Common myeloid progenitor, CD34-positive (primary cell): ENCODE results near the gene NME3. TPM values are rescaled to one million over a fixed set of nuclear protein-coding genes. Genes with fewer than 3 reads are reported as not detected.

Source experiments
- CTCF ChIA-PET: fragments of 350-600 bp; sonication (Branson Sonifier 250); formaldehyde crosslinking; loops from one replicate; lab custom pipeline; 2021; ENCODE audit warnings: antibody characterized with exemption; lab: Charles Lee
- POLR2A ChIA-PET: fragments of 350-600 bp; sonication (Branson Sonifier 250); formaldehyde crosslinking; loops from one replicate; lab custom pipeline; 2021; ENCODE audit warnings: antibody characterized with exemption; lab: Charles Lee
- DNase-seq, 3 donors: peaks; one replicate each; pipeline versions ENCODE4 v3.0.0 to v3.0.0-alpha.2; 2013
- H3K27ac ChIP-seq, 2 experiments: 1 replicate in 1 of 2; 2 replicates in 1 of 2; pipeline ENCODE4 v1.7.0; 2013; ENCODE audit warnings: inconsistent platforms in 2 of 2, low read length in 2 of 2, mild to moderate bottlenecking in 2 of 2, low read depth in 1 of 2, moderate library complexity in 1 of 2; ENCODE audit not compliant: severe bottlenecking in 2 of 2, insufficient read depth in 1 of 2, poor library complexity in 1 of 2
- H3K27me3 ChIP-seq, 5 experiments: replicated peaks in 2 of 5; 1 replicate in 3 of 5; 2 replicates in 2 of 5; pipeline versions ENCODE4 v1.6.1 to v1.7.0; 2013; ENCODE audit warnings: low read length in 4 of 5, mild to moderate bottlenecking in 2 of 5, moderate library complexity in 2 of 5, inconsistent platforms in 1 of 5; ENCODE audit not compliant: insufficient read depth in 5 of 5, control insufficient read depth in 4 of 5
- H3K36me3 ChIP-seq, 4 experiments: 1 replicate in 2 of 4; 2 replicates in 2 of 4; pipeline versions ENCODE4 v1.6.1 to v1.7.0; 2013; ENCODE audit warnings: low read length in 3 of 4, control low read depth in 1 of 4, mild to moderate bottlenecking in 1 of 4; ENCODE audit not compliant: control insufficient read depth in 4 of 4, insufficient read depth in 4 of 4
- H3K4me1 ChIP-seq, 4 experiments: 1 replicate in 3 of 4; 2 replicates in 1 of 4; pipeline versions ENCODE4 v1.6.1 to v1.7.1; 2013; ENCODE audit warnings: low read length in 3 of 4, mild to moderate bottlenecking in 3 of 4, control low read depth in 1 of 4, inconsistent platforms in 1 of 4, moderate library complexity in 1 of 4; ENCODE audit not compliant: control insufficient read depth in 4 of 4, insufficient read depth in 4 of 4; ENCODE audit errors: control extremely low read depth in 1 of 4
- H3K4me3 ChIP-seq, 7 experiments: 1 replicate in 4 of 7; 2 replicates in 3 of 7; pipeline versions ENCODE4 v1.5.1 to v1.7.0; 2013; ENCODE audit warnings: mild to moderate bottlenecking in 7 of 7, low read length in 6 of 7, moderate library complexity in 6 of 7, inconsistent platforms in 2 of 7, low read depth in 2 of 7, control low read depth in 1 of 7; ENCODE audit not compliant: insufficient read depth in 4 of 7, control insufficient read depth in 1 of 7; ENCODE audit errors: extremely low read depth in 1 of 7
- H3K9me3 ChIP-seq, 5 experiments: 1 replicate in 4 of 5; 2 replicates in 1 of 5; pipeline versions ENCODE4 v1.6.1 to v1.7.1; 2013; ENCODE audit warnings: low read length in 4 of 5, mild to moderate bottlenecking in 2 of 5, inconsistent platforms in 1 of 5, low read depth in 1 of 5, moderate library complexity in 1 of 5; ENCODE audit not compliant: control insufficient read depth in 4 of 5, insufficient read depth in 2 of 5; ENCODE audit errors: control extremely low read depth in 1 of 5
- WGBS: methylation state at CpG from one replicate; pipeline ENCODE4 v1.1.5; 2013; ENCODE audit not compliant: insufficient coverage; 5-methylcytosine and 5-hydroxymethylcytosine counted together
- polyA plus RNA-seq: library from polyadenylated mRNA; unstranded; fragments of 120-200 nt; gene quantifications from one replicate; pipeline ENCODE4 v1.2.1, GENCODE V29; 2013

NME3 gene
- 33.2 TPM for polyA plus RNA-seq

DNA sequence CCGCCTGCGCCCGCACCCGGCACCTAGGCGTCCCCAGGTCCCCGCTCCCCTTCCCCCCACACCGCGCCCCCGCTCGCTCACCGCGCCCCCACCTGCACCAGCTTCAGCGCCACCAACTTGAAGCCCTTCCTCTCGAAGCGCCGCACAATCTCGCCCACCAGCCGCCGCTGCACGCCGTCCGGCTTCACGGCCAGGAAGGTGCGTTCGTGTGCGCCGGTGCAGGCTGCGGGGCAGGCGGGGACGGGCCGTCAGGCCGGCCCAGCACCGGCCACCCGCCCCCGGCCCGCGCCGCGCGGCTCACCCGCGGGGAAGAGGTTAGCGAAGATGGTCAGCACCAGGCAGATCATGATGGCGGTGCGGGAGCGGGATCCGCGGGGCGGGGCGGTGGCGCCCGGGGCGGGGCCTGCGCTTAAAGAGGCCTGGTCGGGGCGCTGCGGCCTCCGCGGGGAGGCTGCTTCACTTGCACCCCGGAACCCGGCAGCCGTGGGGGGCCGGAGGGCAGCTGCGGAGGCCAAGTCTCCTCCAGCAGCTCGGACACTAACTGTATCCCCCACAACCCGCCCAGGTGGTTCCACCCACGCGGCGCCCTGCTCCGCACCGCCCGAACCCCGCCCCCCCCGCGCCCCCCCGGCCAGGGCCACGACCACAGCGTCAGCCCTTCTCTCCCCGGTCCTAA, at the start of gene NME3:
Gene NME3 (minus strand): TSS at position 356 of the 676 bp plus-strand sequence. CDS start 9 bp downstream, at position 347.
- no peaks in the 10 kb centered on the region for H3K27me3 ChIP-seq
- peaks cover 5 to 34% (median 32%) of the 10 kb centered on the region in 4 experiments for H3K4me1 ChIP-seq
- peak; percentile 44 to 65 (median 57) for DNase-seq
- CTCF ChIA-PET, result interaction anchor here (1.7 kb wide), 1 partner anchor 11 kb away, joined by 5 read pairs; the partner anchor contains the start of gene NUBP2
- peak within 1 kb of the TSS; percentile 73 to 94 (median 84) for H3K4me3 ChIP-seq
- peak within 1 kb of the TSS in 1 of 2 experiments; percentile 79 for H3K27ac ChIP-seq
- H3K36me3 ChIP-seq, result peaks cover 5 to 61% (median 29%) of the 10 kb centered on the region in 4 experiments
- POLR2A ChIA-PET, result interaction anchor here (1.5 kb wide), 1 partner anchor 11 kb away, joined by 3 read pairs; the partner anchor contains the start of genes NUBP2 and SPSB3
- WGBS, result under 1% methylated on average over 53 of the region's 79 CpGs
- H3K9me3 ChIP-seq, result no peaks in the 10 kb centered on the region

DNA sequence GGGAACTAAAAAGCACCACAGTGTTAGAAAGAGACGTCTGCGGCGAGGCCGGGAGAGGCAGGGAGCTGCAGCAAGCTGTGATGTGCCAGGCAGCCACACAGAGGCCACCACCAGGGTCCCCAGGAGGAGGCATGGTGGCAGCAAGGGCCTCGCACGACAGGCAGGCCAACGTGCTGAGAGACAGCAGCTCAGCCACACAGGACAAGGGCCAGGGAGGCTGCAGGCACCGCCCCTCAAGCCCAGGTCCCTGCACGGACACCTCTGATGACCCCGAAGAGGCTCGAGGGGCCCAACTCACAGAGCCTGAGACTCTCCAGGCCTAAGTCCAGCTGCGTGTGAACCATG, 49.6 kb upstream of the NME3 start:
- no peaks in the 10 kb centered on the region for H3K9me3 ChIP-seq
- no peak overlapping the region for H3K27ac ChIP-seq
- POLR2A ChIA-PET, result no interaction called here
- no peak for DNase-seq
- peaks cover 0 to 9% (median 9%) of the 10 kb centered on the region in 4 experiments for H3K4me1 ChIP-seq
- H3K36me3 ChIP-seq, result peaks cover 6 to 59% (median 32%) of the 10 kb centered on the region in 4 experiments
- no peaks in the 10 kb centered on the region for H3K27me3 ChIP-seq
- CTCF ChIA-PET, result no interaction called here
- no peak overlapping the region for H3K4me3 ChIP-seq
- WGBS, result 98% methylated on average over 12 of the region's 12 CpGs

DNA sequence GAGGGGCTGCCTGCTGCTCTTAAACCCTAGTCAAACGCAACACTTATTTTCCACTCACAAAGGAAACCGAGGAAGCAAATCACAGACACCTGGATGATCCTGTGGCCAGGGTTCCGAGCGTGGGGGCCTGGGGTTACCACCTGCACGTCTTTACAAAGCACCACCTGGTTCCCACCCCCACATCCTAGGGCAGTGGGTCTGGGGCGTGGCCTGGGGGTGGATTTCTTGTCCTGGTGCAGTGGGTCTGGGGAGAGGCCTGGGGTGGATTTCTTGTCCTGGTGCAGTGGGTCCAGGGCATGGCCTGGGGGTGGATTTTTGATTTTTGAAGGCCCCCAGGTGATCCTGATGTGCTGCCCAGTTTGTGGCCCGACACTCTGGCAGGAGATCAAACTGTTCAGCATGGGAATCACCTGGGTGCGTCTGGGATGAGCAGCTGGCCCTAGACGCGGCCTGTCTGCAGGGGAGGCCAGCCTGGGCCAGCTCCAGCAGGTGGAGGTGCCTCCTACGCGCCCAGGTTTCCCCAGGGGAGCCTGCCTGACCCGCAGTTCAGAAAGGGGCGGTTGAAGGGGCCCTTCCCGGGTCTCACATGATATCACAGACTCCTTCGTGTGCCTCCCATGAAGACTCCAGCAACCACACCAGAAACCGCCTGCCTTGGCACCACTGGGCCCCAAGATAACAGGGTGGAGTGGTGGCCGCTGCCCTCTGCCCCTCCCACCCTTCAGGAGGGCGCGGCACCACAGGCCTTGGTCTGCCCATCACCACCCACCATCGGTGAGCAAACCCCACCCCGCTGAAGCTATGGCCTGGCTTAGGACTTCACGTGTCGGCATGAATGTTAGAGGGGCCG, 49.0 kb upstream of the NME3 start:
- 100% methylated on average over 18 of the region's 25 CpGs for WGBS
- H3K27ac ChIP-seq, result no peak overlapping the region
- no peaks in the 10 kb centered on the region for H3K9me3 ChIP-seq
- DNase-seq, result peak in 2 of 3 donors; percentile 21 to 53
- CTCF ChIA-PET, result no interaction called here
- H3K36me3 ChIP-seq, result peaks cover 6 to 61% (median 35%) of the 10 kb centered on the region in 4 experiments
- H3K4me3 ChIP-seq, result no peak overlapping the region
- peaks cover 0 to 3% (median 3%) of the 10 kb centered on the region in 4 experiments for H3K4me1 ChIP-seq
- no peaks in the 10 kb centered on the region for H3K27me3 ChIP-seq
- POLR2A ChIA-PET, result no interaction called here

DNA sequence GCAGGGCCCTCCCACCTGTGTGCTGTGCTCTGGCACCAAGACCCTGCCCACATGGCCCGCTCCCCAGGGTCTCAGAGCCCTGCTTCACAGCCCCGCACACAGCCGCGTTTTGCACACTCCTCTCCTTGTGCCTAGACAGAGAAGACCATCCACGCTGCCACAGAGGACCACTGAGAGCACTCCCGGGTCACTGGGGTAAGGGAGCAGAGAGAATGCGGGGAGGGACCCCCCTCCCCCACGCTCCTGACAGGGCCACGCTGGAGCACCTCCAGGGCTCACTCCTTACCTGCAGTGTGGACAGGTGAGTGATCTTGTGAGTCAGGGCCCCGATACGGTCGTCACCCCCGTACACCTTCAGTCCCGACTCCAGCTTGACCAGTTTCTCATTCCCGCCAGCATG, 48.3 kb upstream of the NME3 start:
- H3K9me3 ChIP-seq, result no peaks in the 10 kb centered on the region
- H3K4me3 ChIP-seq, result no peak overlapping the region
- POLR2A ChIA-PET, result no interaction called here
- CTCF ChIA-PET, result no interaction called here
- no peaks in the 10 kb centered on the region for H3K4me1 ChIP-seq
- WGBS, result 96% methylated on average over 14 of the region's 15 CpGs
- peaks cover 6 to 62% (median 37%) of the 10 kb centered on the region in 4 experiments for H3K36me3 ChIP-seq
- no peaks in the 10 kb centered on the region for H3K27me3 ChIP-seq
- H3K27ac ChIP-seq, result no peak overlapping the region
- DNase-seq, result no peak

DNA sequence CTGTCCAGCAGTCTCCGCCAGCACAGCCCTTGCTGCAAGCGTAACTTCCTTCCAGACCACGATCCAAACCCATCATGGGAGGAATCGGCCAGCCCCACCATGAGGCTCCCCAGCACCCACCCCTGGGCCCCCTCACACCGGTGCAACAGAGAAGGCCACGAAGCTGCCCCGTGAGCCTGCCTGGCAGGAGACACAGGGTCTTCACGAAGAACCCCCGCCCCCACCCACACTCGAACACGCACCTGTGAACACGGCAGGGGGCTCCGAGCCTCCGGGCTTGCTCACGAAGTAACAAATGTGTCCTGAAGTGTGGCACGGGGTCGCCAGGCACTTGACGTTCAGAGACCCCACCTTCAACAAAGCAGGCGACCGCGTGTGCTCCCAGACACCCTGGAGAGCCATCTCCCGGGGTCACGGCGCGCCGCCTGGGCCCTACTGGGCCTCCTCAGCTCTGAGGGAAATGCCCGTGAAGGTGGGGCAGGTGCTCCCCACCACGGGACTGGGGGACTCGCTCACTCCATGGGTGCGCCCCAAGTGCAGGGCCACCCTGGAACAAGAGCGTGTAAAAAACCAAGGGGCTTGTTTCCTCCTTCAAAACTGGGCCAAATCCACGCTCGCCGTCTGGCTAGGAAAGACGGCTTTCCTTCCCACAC, 47.7 kb upstream of the NME3 start:
- CTCF ChIA-PET, result no interaction called here
- H3K27ac ChIP-seq, result no peak overlapping the region
- peaks cover 6 to 62% (median 37%) of the 10 kb centered on the region in 4 experiments for H3K36me3 ChIP-seq
- no peaks in the 10 kb centered on the region for H3K4me1 ChIP-seq
- H3K27me3 ChIP-seq, result no peaks in the 10 kb centered on the region
- no peaks in the 10 kb centered on the region for H3K9me3 ChIP-seq
- DNase-seq, result no peak
- POLR2A ChIA-PET, result no interaction called here
- no peak overlapping the region for H3K4me3 ChIP-seq
- WGBS, result 99% methylated on average over 32 of the region's 35 CpGs

DNA sequence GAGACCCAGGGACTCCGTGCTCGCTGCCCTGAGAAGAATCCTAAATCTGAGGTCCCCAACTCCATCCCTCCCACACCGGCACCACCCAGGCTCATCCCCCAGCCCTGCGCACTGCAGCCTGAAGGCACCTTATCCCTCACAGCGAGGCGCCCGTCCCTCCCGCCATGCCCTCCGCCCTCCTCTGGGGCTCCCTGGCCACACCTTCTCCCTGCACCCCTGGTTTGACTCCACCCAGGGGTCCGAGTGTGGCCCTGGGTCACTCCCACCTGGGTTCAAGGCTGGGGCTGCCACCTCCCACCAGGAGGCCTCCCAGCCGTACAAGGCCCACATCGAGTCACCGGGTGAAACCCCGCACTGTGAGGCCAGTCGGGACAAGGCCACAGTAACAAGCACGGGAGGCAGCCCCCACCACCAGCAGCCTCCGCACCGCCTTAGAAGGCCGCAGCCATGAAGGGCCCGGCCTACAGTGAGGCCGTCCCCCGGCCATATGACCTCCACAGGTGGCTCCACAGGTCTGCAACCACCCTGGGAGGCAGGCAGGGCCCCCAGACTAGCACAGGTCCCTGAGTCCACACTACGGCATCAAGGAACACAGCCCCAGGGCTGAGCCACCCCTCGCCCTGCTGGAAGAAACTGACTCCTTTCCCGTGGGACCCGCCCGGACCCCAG, 47.0 kb upstream of the NME3 start:
- POLR2A ChIA-PET, result no interaction called here
- DNase-seq, result no peak
- no peak overlapping the region for H3K27ac ChIP-seq
- H3K4me3 ChIP-seq, result no peak overlapping the region
- H3K9me3 ChIP-seq, result no peaks in the 10 kb centered on the region
- H3K27me3 ChIP-seq, result no peaks in the 10 kb centered on the region
- 96% methylated on average over 23 of the region's 27 CpGs for WGBS
- no peaks in the 10 kb centered on the region for H3K4me1 ChIP-seq
- peaks cover 7 to 64% (median 41%) of the 10 kb centered on the region in 4 experiments for H3K36me3 ChIP-seq
- CTCF ChIA-PET, result no interaction called here
